ENCODE results near the gene AATK.

AATK gene

GRCh38 chr17:81180836-81181810, 15.1 kb upstream of the AATK start:
- no peak for DNase-seq (ENCODE audit: low read depth in 1 of 2, low spot score in 1 of 2)

GRCh38 chr17:81179861-81180260, 13.8 kb upstream of the AATK start:
- DNase-seq (ENCODE audit: low read depth in 1 of 2, low spot score in 1 of 2) = no peak

GRCh38 chr17:81179220-81179619, 13.2 kb upstream of the AATK start:
- no peak for DNase-seq (ENCODE audit: low read depth in 1 of 2, low spot score in 1 of 2)

GRCh38 chr17:81178136-81179091, 12.4 kb upstream of the AATK start:
- DNase-seq (ENCODE audit: low read depth in 1 of 2, low spot score in 1 of 2) = no peak

- no peak for DNase-seq (ENCODE audit: low read depth in 1 of 2, low spot score in 1 of 2)
These were observed 10.6 kb upstream of the AATK start for GRCh38 chr17:81176666-81177065.

- no peak for DNase-seq (ENCODE audit: low read depth in 1 of 2, low spot score in 1 of 2)
These were observed 7.7 kb upstream of the AATK start for GRCh38 chr17:81173762-81174155.

GRCh38 chr17:81173052-81173761, 7.2 kb upstream of the AATK start:
- DNase-seq (ENCODE audit: low read depth in 1 of 2, low spot score in 1 of 2) = no peak

GRCh38 chr17:81171941-81172340, 5.9 kb upstream of the AATK start:
- DNase-seq (ENCODE audit: low read depth in 1 of 2, low spot score in 1 of 2) = no peak

GRCh38 chr17:81170727-81171494, 4.9 kb upstream of the AATK start:
- DNase-seq (ENCODE audit: low read depth in 1 of 2, low spot score in 1 of 2) = no peak

GRCh38 chr17:81169870-81170309, 3.9 kb upstream of the AATK start:
- no peak for DNase-seq (ENCODE audit: low read depth in 1 of 2, low spot score in 1 of 2)

GRCh38 chr17:81167638-81168037, 1.6 kb upstream of the AATK start:
- DNase-seq (ENCODE audit: low read depth in 1 of 2, low spot score in 1 of 2) = no peak

- no peak for DNase-seq (ENCODE audit: low read depth in 1 of 2, low spot score in 1 of 2)
These were observed 1.1 kb upstream of the AATK start for GRCh38 chr17:81167194-81167524.

- DNase-seq (ENCODE audit: low read depth in 1 of 2, low spot score in 1 of 2) = no peak
These were observed 582 bp downstream of the AATK start, which contains the start of gene PVALEF for GRCh38 chr17:81165246-81166032. PVALEF (plus strand) TSS chr17:81165507; CDS start chr17:81181227, 15,720 bp downstream.

- DNase-seq (ENCODE audit: low read depth in 1 of 2, low spot score in 1 of 2) = no peak
These were observed 1.4 kb downstream of the AATK start for GRCh38 chr17:81164371-81165245.

GRCh38 chr17:81163703-81164370, 2.2 kb downstream of the AATK start:
- no peak for DNase-seq (ENCODE audit: low read depth in 1 of 2, low spot score in 1 of 2)

GRCh38 chr17:81163051-81163695, 2.8 kb downstream of the AATK start:
- no peak for DNase-seq (ENCODE audit: low read depth in 1 of 2, low spot score in 1 of 2)

- DNase-seq (ENCODE audit: low read depth in 1 of 2, low spot score in 1 of 2) = no peak
These were observed 3.5 kb downstream of the AATK start for GRCh38 chr17:81162491-81162890.

- DNase-seq (ENCODE audit: low read depth in 1 of 2, low spot score in 1 of 2) = no peak
These were observed 4.0 kb downstream of the AATK start for GRCh38 chr17:81161972-81162371.

Data from stimulated activated CD4-positive, alpha-beta T cell treated with anti-CD3 and anti-CD28 coated beads, Interleukin-15, amount 100 ng/mL, for 1 hour (primary cell).